K562 (cell line): ENCODE results near the gene ACAD8. TPM values are rescaled to one million over a fixed set of nuclear protein-coding genes. Genes with fewer than 3 reads are reported as not detected.

Experiments
- CBX8 ChIP-seq: fragments of 200-600 bp; sonication (generic); IDR thresholded peaks from 2 replicates; pipeline ENCODE4 v1.6.1; 2012; ENCODE audit warnings: borderline replicate concordance, mixed run types, low read depth, mild to moderate bottlenecking, moderate library complexity, mixed read lengths, low read length, control low read depth, inconsistent platforms; ENCODE audit not compliant: poor library complexity, severe bottlenecking; ENCODE audit errors: extremely low read depth
- FOXJ2 ChIP-seq: fragments of 200-800 bp; sonication (Bioruptor generic); IDR thresholded peaks from 2 replicates; pipeline ENCODE4 v1.6.1; 2016; ENCODE audit warnings: missing genetic modification characterization, missing compliant biosample characterization
- GTF2B ChIP-seq: IDR thresholded peaks from 2 replicates; pipeline ENCODE4 v1.6.1; 2011; ENCODE audit not compliant: insufficient read length; ENCODE audit errors: extremely low read depth
- HMGXB4 ChIP-seq: sonication (generic); formaldehyde crosslinking; IDR thresholded peaks from 2 replicates; pipeline ENCODE4 v1.8.1; 2023; ENCODE audit warnings: mild to moderate bottlenecking, missing genetic modification reagents
- MYBL2 ChIP-seq, 2 experiments: fragments of 450-650 bp in 1 of 2; sonication (generic) in 1 of 2; formaldehyde crosslinking in 1 of 2; IDR thresholded peaks; 2 replicates each; pipeline versions ENCODE4 v1.6.1 to v1.8.1; 2017 to 2022; ENCODE audit warnings: borderline replicate concordance in 1 of 2, inconsistent platforms in 1 of 2, low read depth in 1 of 2, mild to moderate bottlenecking in 1 of 2, missing genetic modification reagents in 1 of 2, moderate library complexity in 1 of 2
- NCOA2 ChIP-seq, 2 experiments: fragments of 450-650 bp; IDR thresholded peaks; 2 replicates each; pipeline ENCODE4 v1.6.1; 2018; ENCODE audit warnings: mild to moderate bottlenecking in 2 of 2, moderate library complexity in 1 of 2; ENCODE audit not compliant: partially characterized antibody in 2 of 2
- RBFOX2 ChIP-seq: fragments of 200-400 bp; formaldehyde crosslinking; IDR thresholded peaks from 2 replicates; pipeline ENCODE4 v1.6.1; 2017; ENCODE audit warnings: low read depth, mild to moderate bottlenecking, low read length, moderate library complexity
- RFX1 ChIP-seq: fragments of 450-650 bp; IDR thresholded peaks from 2 replicates; pipeline ENCODE4 v1.6.1; 2016; ENCODE audit warnings: mild to moderate bottlenecking, moderate library complexity
- SRSF1 ChIP-seq: fragments of 200-400 bp; formaldehyde crosslinking; IDR thresholded peaks from 2 replicates; pipeline ENCODE4 v1.6.1; 2017; ENCODE audit warnings: mild to moderate bottlenecking, low read depth, low read length, moderate library complexity
- TAL1 ChIP-seq: fragments of 450-650 bp; IDR thresholded peaks from 2 replicates; pipeline ENCODE4 v1.6.1; 2016; ENCODE audit warnings: mild to moderate bottlenecking
- TRIM28 ChIP-seq: fragments of 450-650 bp; IDR thresholded peaks from 2 replicates; pipeline ENCODE4 v1.6.1; 2017
- TSHZ1 ChIP-seq: fragments of 250-450 bp; sonication (Bioruptor Pico); IDR thresholded peaks from 2 replicates; pipeline ENCODE4 v1.4.0; 2020; ENCODE audit warnings: mild to moderate bottlenecking, moderate library complexity
- ZNF518B ChIP-seq: fragments of 250-450 bp; sonication (Bioruptor Pico); IDR thresholded peaks from 2 replicates; pipeline ENCODE4 v1.5.0; 2021; ENCODE audit warnings: mild to moderate bottlenecking, moderate library complexity
- ZNF699 ChIP-seq: fragments of 250-450 bp; sonication (Bioruptor Pico); IDR thresholded peaks from 2 replicates; pipeline ENCODE4 v1.8.0; 2021; ENCODE audit warnings: mild to moderate bottlenecking, moderate library complexity; ENCODE audit not compliant: insufficient replicate concordance
- polyA plus RNA-seq, 8 experiments: library from polyadenylated mRNA; depleted of rRNA in 4 of 8; stranded (reverse) in 5 of 8; unstranded in 3 of 8; fragments of >200 nt; fragmentation: Nextera tagmentation in 2 of 8; fragmentation: Illumina TruSeq in 1 of 8; extraction: Ambion mirVana in 2 of 8; extraction: Trizol in 1 of 8; gene quantifications; 2 replicates each; pipeline versions ENCODE4 v1.2.1 to v1.2.3, GENCODE V29; 2011 to 2014; ENCODE audit warnings: inconsistent platforms in 1 of 8, missing spikeins in 1 of 8
- total RNA-seq, 7 experiments: library from RNA; depleted of rRNA in 6 of 7; stranded (reverse); fragments of >200 nt in 6 of 7; fragmentation: Illumina TruSeq in 2 of 7; extraction: Trizol in 2 of 7; gene quantifications; 2 replicates each; pipeline versions ENCODE4 v1.2.1 to v1.2.3, GENCODE V29; 2011 to 2021; ENCODE audit warnings: low replicate concordance in 1 of 7

ACAD8 gene
- total and polyA plus RNA-seq, 9 of the 15 experiments (the other 6 are each of a cell fraction or from before 2014, with no cell fraction given): 6.5 to 34.1 (median 20.1) TPM

GRCh38 chr11:134253188-134253993, at the start of gene ACAD8, which contains the start of gene THYN1 (continued):
- TF ChIP-seq GTF2B (no peak), ZNF699 (CRISPR knock-in tag) (no peak), TRIM28 (no peak), HMGXB4 (CRISPR knock-in tag) (no peak), TSHZ1 (CRISPR knock-in tag) (no peak), NCOA2 (IDR thresholded peaks at IDR 0.05; ENCODE audit: partially characterized antibody in 2 of 2) (no peak), RFX1 (peak; percentile 22; the same call in 1 of the 2 replicates), CBX8 (no peak), RBFOX2 (peak; percentile 87), TAL1 (no peak), FOXJ2 (tag) (peak; percentile 73), ZNF518B (no peak), SRSF1 (no peak), MYBL2 (IDR thresholded peaks at IDR 0.05; ENCODE audit: low read depth) (no peak), MYBL2 (CRISPR knock-in tag; IDR thresholded peaks at IDR 0.05; ENCODE audit: borderline replicate concordance) (no peak)
